ENCODE data around the gene FPGS. TPM values are rescaled to one million over a fixed set of nuclear protein-coding genes. Genes with fewer than 3 reads are reported as not detected.
A peak's percentile ranks its signal among the peaks of the same experiment; 100 is the strongest.

FPGS gene
- total RNA-seq, 2 experiments from 2014 or later = 79.8 to 80.4 TPM

DNA sequence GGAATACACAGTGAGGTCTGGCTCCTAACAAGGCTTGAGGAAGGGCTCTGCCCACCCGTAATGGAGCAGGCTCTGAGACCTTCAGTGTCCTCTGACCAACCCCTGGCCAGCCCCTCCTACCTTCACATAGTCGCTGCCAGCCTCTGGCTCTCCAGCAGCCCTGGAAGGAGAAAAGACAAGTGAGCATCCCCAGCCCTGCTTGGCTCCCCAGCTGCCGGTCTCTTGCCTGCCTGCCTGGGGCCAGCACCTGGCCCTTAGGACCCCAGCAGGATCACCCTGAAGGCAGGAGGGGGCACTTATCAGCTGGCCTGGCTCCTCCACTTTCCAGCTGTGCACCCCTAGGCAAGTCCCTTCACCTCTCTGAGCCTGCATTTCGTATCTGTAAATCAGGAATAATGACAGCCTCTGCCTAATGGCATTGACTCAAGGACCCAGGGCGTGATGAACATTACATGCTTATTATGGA lies 41.2 kb upstream of the FPGS start:
- H3K4me1 Mint-ChIP-seq (ENCODE audit: low read depth) = peaks cover 32% of the 10 kb centered on the region

DNA sequence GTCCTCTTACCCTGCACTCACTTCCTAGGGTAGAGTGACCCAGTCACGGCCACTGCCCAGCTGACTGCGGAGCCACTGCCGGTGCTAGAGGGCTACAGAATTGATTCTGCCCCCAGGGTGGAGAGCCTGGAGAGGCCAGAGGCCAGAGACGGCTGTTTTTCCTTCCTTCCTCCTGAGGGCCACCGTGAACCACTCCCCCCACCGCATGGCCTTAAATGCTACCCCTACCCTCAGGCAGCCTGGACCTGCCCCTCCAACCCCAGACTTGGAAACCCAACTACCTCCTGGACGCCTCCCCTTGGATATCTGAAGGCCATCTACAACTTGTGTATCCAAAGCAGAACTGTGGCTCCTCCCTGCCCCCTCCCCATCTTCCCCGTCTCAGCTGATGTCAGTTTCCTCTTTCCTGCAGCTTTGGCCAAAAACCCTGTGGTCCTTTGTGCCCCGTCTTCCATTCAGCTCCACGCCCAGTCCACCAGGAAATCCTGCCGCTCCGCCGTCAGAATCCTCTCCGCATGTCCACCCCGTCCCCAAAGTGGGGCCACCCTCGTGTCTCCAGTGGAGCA lies 40.5 kb upstream of the FPGS start:
- DNase-seq = no peak
- CTCF ChIA-PET = interaction anchor here (1.5 to 16.0 kb wide), 3 partner anchors 13 to 27 kb away, joined by 6 to 144 read pairs (median 11); partner anchors contain the start of genes CDK9, SH2D3C and TOR2A
- intact Hi-C loops (cut with micrococcal nuclease) = no loop called here
- Mint-ChIP-seq H3K27ac (peak overlapping the region; percentile 28), H3K9me3 (no peaks in the 10 kb centered on the region), H3K36me3 (ENCODE audit: low read depth) (peaks cover 31% of the 10 kb centered on the region), H3K4me3 (no peak overlapping the region), H3K27me3 (no peaks in the 10 kb centered on the region), H3K4me1 (ENCODE audit: low read depth) (peaks cover 37% of the 10 kb centered on the region)
- POLR2A ChIA-PET = no interaction called here
- no peak for ATAC-seq
- TF ChIP-seq, protein P1, sequence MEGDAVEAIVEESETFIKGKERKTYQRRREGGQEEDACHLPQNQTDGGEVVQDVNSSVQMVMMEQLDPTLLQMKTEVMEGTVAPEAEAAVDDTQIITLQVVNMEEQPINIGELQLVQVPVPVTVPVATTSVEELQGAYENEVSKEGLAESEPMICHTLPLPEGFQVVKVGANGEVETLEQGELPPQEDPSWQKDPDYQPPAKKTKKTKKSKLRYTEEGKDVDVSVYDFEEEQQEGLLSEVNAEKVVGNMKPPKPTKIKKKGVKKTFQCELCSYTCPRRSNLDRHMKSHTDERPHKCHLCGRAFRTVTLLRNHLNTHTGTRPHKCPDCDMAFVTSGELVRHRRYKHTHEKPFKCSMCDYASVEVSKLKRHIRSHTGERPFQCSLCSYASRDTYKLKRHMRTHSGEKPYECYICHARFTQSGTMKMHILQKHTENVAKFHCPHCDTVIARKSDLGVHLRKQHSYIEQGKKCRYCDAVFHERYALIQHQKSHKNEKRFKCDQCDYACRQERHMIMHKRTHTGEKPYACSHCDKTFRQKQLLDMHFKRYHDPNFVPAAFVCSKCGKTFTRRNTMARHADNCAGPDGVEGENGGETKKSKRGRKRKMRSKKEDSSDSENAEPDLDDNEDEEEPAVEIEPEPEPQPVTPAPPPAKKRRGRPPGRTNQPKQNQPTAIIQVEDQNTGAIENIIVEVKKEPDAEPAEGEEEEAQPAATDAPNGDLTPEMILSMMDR (IDR thresholded peaks at IDR 0.05) = no peak

More for the DNA sequence above, 41.2 kb upstream of the FPGS start:
- H3K9me3 Mint-ChIP-seq = no peaks in the 10 kb centered on the region
- ChIA-PET POLR2A (no interaction called here), CTCF (interaction anchor here (1.5 to 16.0 kb wide), 2 partner anchors 22 to 27 kb away, joined by 6 to 144 read pairs; partner anchors contain the start of genes CDK9, SH2D3C and TOR2A)
- intact Hi-C loops (cut with micrococcal nuclease) = no loop called here
- ATAC-seq (no peak), DNase-seq (no peak)
- H3K27ac Mint-ChIP-seq = no peak overlapping the region
- TF ChIP-seq, protein P1 (IDR thresholded peaks at IDR 0.05) = no peak
- peaks cover 26% of the 10 kb centered on the region for H3K36me3 Mint-ChIP-seq (ENCODE audit: low read depth)
- H3K4me3 Mint-ChIP-seq = no peak overlapping the region
- no peaks in the 10 kb centered on the region for H3K27me3 Mint-ChIP-seq

DNA sequence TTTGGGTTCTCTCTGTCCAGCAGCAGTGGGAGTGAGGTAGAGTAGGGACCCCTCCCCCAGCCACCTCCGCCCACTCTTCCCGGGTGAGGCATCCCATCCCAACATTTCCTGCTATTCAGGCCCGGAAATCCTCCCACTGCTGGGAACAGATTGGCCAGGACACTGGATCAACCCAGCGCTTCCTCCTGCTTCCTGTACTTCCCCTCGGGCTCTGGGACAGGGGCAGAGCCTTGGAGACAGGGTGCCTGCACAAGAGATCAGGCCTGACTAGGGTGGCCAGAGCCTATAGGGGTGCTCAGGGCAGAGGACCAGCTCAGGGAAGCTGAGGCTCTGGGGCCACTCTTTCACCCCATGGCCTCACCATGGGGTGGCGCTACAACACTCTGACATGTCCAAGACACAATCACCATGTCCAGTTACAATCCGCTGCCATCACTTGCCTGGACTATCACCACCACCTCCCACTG lies 38.7 kb upstream of the FPGS start:
- H3K27ac Mint-ChIP-seq = peak overlapping the region; percentile 35
- no peaks in the 10 kb centered on the region for H3K27me3 Mint-ChIP-seq
- ATAC-seq (peak; percentile 64), DNase-seq (peak; percentile 58)
- POLR2A ChIA-PET = interaction anchor here (1.3 to 1.5 kb wide), 2 partner anchors 23 to 319 kb away, joined by 3 to 5 read pairs; no protein-coding TSS in a partner anchor
- CTCF ChIA-PET = interaction anchor here (0.7 to 16.0 kb wide), 12 partner anchors 8 to 238 kb away, joined by 3 to 144 read pairs (median 4); partner anchors contain the start of genes CDK9, SH2D3C and TOR2A
- intact Hi-C loops (cut with micrococcal nuclease) = no loop called here
- no peaks in the 10 kb centered on the region for H3K9me3 Mint-ChIP-seq
- peaks cover 36% of the 10 kb centered on the region for H3K36me3 Mint-ChIP-seq (ENCODE audit: low read depth)
- H3K4me1 Mint-ChIP-seq (ENCODE audit: low read depth) = peaks cover 49% of the 10 kb centered on the region
- no peak overlapping the region for H3K4me3 Mint-ChIP-seq
- TF ChIP-seq, protein P1 (IDR thresholded peaks at IDR 0.05) = peak; percentile 38

DNA sequence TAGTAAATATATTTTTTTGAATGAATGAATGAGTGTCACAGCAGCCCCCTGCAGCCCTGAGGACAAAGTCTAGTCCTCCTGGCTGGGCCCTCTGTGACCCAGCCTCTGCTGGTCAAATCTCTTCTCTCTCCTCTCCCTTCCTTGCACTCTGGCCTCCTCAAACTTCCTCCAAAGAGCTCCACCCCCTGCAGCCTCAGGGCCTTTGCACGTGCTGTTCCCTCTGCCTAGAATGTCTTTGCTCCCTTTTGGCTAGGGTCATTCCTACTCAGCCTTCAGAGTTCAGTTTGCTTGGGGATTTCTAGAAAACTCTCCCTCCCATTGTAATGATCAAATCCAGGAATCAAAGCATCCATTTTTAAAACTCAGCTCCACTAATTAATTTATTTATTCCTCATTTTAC lies 37.3 kb upstream of the FPGS start:
- DNase-seq (no peak), ATAC-seq (no peak)
- Mint-ChIP-seq H3K9me3 (no peaks in the 10 kb centered on the region), H3K27ac (no peak overlapping the region), H3K27me3 (no peaks in the 10 kb centered on the region), H3K36me3 (ENCODE audit: low read depth) (peaks cover 45% of the 10 kb centered on the region), H3K4me1 (ENCODE audit: low read depth) (peaks cover 61% of the 10 kb centered on the region), H3K4me3 (no peak overlapping the region)
- CTCF ChIA-PET = interaction anchor here (0.8 to 16.0 kb wide), 6 partner anchors 10 to 105 kb away, joined by 3 to 144 read pairs (median 6); partner anchors contain the start of genes CDK9, SH2D3C and TOR2A
- POLR2A ChIA-PET = interaction anchor here (0.7 to 7.5 kb wide), 3 partner anchors 12 to 39 kb away, joined by 3 to 56 read pairs (median 3); partner anchors contain the start of gene CDK9
- intact Hi-C loops (cut with micrococcal nuclease) = no loop called here
- TF ChIP-seq, protein P1 (IDR thresholded peaks at IDR 0.05) = no peak

DNA sequence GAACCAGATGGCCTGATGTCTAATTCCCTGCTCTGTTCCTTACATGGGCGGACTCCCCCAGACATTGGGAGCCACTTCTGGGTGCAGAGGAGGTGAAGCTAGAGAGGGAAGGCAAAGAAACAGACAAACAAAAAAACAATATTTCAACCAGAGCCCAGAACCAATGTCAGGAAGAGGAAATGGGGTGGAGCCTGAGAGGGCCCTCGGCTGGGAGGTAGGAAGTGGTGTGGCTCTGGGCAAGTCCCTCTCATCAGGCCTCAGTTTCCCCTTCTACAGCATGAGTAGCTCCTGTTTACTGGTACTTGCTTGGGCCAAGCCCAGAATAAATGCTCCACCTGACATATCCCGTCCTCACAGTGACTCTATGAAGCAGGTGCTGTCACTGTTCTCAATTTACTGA lies 35.3 kb upstream of the FPGS start:
- ATAC-seq (no peak), DNase-seq (peak; percentile 19)
- Mint-ChIP-seq H3K36me3 (ENCODE audit: low read depth) (peaks cover 48% of the 10 kb centered on the region), H3K27me3 (no peaks in the 10 kb centered on the region), H3K9me3 (no peaks in the 10 kb centered on the region), H3K4me3 (peak overlapping the region; percentile 47), H3K4me1 (ENCODE audit: low read depth) (peaks cover 74% of the 10 kb centered on the region), H3K27ac (peak overlapping the region; percentile 94)
- CTCF ChIA-PET = interaction anchor here (1.2 to 16.0 kb wide), 5 partner anchors 16 to 176 kb away, joined by 4 to 144 read pairs (median 40); partner anchors contain the start of genes CDK9, SH2D3C and TOR2A
- intact Hi-C loops (cut with micrococcal nuclease) = no loop called here
- TF ChIP-seq, protein P1 (IDR thresholded peaks at IDR 0.05) = no peak
- POLR2A ChIA-PET = interaction anchor here (1.5 to 7.5 kb wide), 5 partner anchors 9 to 316 kb away, joined by 3 to 56 read pairs (median 8); partner anchors contain the start of genes CDK9, LRSAM1, RPL12 and SH2D3C

All from activated CD8-positive, alpha-beta T cell treated with anti-CD3 and anti-CD28 coated beads for 36 hours (primary cell).